ENCODE results near the gene OR6F1.
"Not testable (repeated sequence)": the region's sequence is repeated elsewhere in the genome, so short reads cannot be mapped to it uniquely, and the experiment has no call there.

The OR6F1 gene

DNA sequence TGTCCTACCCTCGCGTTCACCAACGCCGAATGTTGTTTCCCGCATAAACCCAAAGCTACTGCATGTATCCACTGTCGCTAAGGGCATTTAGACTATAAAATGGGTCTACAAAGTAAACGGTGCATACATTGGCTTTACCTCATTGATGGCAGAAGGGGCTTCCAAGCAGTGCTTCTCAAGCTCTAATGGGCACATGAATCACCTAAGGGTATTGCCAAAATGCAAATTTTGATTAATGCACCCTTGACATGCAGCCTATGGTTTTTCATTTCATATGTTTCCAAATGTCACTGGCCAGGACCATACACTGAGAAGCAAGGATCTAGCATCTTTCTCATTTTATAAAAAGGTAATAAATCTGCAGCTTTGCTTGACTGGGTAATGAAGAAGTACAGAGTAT, 2.7 kb downstream of the OR6F1 start:
- no peak overlapping the region for H3K27ac ChIP-seq
- no peak for DNase-seq
- H3K4me3 ChIP-seq (ENCODE audit: low read depth, low read length), result no peak overlapping the region
- H3K36me3 ChIP-seq, result no peaks in the 10 kb centered on the region
- TF ChIP-seq, protein P1, sequence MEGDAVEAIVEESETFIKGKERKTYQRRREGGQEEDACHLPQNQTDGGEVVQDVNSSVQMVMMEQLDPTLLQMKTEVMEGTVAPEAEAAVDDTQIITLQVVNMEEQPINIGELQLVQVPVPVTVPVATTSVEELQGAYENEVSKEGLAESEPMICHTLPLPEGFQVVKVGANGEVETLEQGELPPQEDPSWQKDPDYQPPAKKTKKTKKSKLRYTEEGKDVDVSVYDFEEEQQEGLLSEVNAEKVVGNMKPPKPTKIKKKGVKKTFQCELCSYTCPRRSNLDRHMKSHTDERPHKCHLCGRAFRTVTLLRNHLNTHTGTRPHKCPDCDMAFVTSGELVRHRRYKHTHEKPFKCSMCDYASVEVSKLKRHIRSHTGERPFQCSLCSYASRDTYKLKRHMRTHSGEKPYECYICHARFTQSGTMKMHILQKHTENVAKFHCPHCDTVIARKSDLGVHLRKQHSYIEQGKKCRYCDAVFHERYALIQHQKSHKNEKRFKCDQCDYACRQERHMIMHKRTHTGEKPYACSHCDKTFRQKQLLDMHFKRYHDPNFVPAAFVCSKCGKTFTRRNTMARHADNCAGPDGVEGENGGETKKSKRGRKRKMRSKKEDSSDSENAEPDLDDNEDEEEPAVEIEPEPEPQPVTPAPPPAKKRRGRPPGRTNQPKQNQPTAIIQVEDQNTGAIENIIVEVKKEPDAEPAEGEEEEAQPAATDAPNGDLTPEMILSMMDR (IDR thresholded peaks at IDR 0.05; ENCODE audit: low read depth, low read length), result no peak
- peaks cover 2% of the 10 kb centered on the region for H3K9me3 ChIP-seq (ENCODE audit: severe bottlenecking)
- peaks cover 28% of the 10 kb centered on the region for H3K27me3 ChIP-seq (ENCODE audit: insufficient read depth, low read depth, severe bottlenecking)

GRCh38 chr1:247710681-247711080, 5.8 kb downstream of the OR6F1 start:
- H3K36me3 ChIP-seq; H3K9me3 ChIP-seq (ENCODE audit: severe bottlenecking); DNase-seq; H3K27ac ChIP-seq; H3K4me3 ChIP-seq (ENCODE audit: low read depth, low read length): not testable (repeated sequence)
- H3K27me3 ChIP-seq (ENCODE audit: insufficient read depth, low read depth, severe bottlenecking), result peaks cover 30% of the 10 kb centered on the region

DNA sequence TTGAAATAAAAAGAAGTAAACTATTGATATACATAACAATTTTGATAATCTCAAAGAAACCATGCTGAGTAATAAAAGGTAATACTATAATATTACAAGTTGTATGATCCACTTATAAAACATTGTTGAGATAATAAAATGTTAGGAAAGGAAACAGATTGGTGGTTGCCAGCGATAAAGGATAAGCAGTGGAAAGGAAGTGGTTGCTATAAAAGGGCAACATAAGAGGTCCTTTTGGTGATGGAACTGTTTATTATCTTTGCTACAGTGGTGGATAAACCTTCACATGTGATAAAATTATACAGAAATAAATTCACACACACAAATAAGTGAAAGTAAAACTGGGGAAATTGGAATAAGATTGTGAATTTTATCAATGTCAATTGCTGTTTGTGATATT, 15.1 kb downstream of the OR6F1 start:
- TF ChIP-seq, protein P1 (IDR thresholded peaks at IDR 0.05; ENCODE audit: low read depth, low read length), result no peak
- Histone ChIP-seq H3K27me3 (ENCODE audit: insufficient read depth, low read depth, severe bottlenecking) (peaks cover 14% of the 10 kb centered on the region), H3K9me3 (ENCODE audit: severe bottlenecking) (peaks cover 3% of the 10 kb centered on the region), H3K36me3 (no peaks in the 10 kb centered on the region), H3K4me3 (ENCODE audit: low read depth, low read length) (no peak overlapping the region), H3K27ac (no peak overlapping the region)
- DNase-seq, result no peak

- H3K27ac ChIP-seq, result no peak overlapping the region
- H3K36me3 ChIP-seq, result no peaks in the 10 kb centered on the region
- no peak overlapping the region for H3K4me3 ChIP-seq (ENCODE audit: low read depth, low read length)
- no peaks in the 10 kb centered on the region for H3K9me3 ChIP-seq (ENCODE audit: severe bottlenecking)
- TF ChIP-seq, protein P1 (IDR thresholded peaks at IDR 0.05; ENCODE audit: low read depth, low read length), result peak; percentile 82
- H3K27me3 ChIP-seq (ENCODE audit: insufficient read depth, low read depth, severe bottlenecking), result peaks cover 48% of the 10 kb centered on the region
- peak; percentile 76 for DNase-seq
Observed at GRCh38 chr1:247681288-247681897, 35.1 kb downstream of the OR6F1 start.

DNA sequence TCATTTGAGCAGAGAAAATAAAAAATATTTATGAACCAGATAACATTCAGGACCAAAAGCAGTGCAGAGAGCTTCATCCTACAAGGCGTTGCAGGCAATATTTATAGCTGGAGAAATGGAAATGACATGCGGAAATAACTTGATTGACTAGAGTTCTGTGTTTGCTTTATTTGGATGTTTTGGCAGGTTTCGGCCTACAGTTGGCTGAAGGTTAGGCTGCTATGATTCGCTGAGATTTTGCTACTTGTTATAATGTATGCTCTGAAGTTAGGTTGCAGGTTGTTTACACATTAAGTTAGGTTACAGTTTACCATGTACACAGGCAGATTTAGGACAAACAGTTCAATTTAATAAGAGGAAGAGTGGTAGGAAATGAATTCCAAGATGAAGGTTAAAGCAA, 36.3 kb downstream of the OR6F1 start:
- Histone ChIP-seq H3K27me3 (ENCODE audit: insufficient read depth, low read depth, severe bottlenecking) (peaks cover 48% of the 10 kb centered on the region), H3K9me3 (ENCODE audit: severe bottlenecking) (no peaks in the 10 kb centered on the region), H3K36me3 (no peaks in the 10 kb centered on the region), H3K27ac (no peak overlapping the region), H3K4me3 (ENCODE audit: low read depth, low read length) (no peak overlapping the region)
- DNase-seq, result no peak
- TF ChIP-seq, protein P1 (IDR thresholded peaks at IDR 0.05; ENCODE audit: low read depth, low read length), result no peak

DNA sequence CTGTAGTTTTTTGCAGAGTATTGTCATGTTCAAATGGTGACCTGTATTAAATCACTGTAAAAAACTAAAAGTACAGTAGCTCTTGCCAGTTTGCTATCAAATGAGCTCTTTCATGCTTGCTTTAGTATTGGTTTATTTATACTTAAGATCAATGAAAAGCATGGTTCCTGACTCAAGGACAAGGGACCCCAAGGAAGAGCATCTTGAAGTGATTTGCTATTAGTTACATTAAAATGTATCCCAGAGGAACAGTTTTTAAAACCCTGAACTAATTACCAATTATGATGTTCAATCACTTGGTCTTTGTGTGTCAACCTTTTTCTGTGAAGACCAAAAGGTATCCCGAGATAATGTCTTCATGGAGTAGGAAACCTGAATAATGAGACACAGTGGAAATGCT, 36.8 kb downstream of the OR6F1 start, which contains the start of gene OR13G1:
Gene OR13G1 (minus strand): TSS at position 101 of the 400 bp plus-strand sequence. CDS start 6,698 bp downstream, outside the sequence.
- TF ChIP-seq, protein P1 (IDR thresholded peaks at IDR 0.05; ENCODE audit: low read depth, low read length), result no peak
- Histone ChIP-seq H3K27me3 (ENCODE audit: insufficient read depth, low read depth, severe bottlenecking) (peaks cover 46% of the 10 kb centered on the region), H3K4me3 (ENCODE audit: low read depth, low read length) (no peak within 1 kb of the TSS), H3K36me3 (no peaks in the 10 kb centered on the region), H3K27ac (no peak within 1 kb of the TSS), H3K9me3 (ENCODE audit: severe bottlenecking) (no peaks in the 10 kb centered on the region)
- DNase-seq, result no peak

All from WERI-Rb-1 (cell line).